HG03460 (cell line): ENCODE measurements around the gene PTPN20.

Experiments
- ATAC-seq: cut with Tn5 transposase; IDR thresholded peaks from one replicate; pipeline ENCODE4 v1.9.1; 2021; ENCODE audit not compliant: unreplicated experiment

PTPN20 gene

GRCh38 chr10:47019155-47020145 is 108.2 kb downstream of the PTPN20 start:
- no peak for ATAC-seq

- no peak for ATAC-seq
These were observed 109.2 kb downstream of the PTPN20 start for GRCh38 chr10:47020471-47020870.

- no peak for ATAC-seq
These were observed 110.6 kb downstream of the PTPN20 start for GRCh38 chr10:47021850-47022249.

DNA sequence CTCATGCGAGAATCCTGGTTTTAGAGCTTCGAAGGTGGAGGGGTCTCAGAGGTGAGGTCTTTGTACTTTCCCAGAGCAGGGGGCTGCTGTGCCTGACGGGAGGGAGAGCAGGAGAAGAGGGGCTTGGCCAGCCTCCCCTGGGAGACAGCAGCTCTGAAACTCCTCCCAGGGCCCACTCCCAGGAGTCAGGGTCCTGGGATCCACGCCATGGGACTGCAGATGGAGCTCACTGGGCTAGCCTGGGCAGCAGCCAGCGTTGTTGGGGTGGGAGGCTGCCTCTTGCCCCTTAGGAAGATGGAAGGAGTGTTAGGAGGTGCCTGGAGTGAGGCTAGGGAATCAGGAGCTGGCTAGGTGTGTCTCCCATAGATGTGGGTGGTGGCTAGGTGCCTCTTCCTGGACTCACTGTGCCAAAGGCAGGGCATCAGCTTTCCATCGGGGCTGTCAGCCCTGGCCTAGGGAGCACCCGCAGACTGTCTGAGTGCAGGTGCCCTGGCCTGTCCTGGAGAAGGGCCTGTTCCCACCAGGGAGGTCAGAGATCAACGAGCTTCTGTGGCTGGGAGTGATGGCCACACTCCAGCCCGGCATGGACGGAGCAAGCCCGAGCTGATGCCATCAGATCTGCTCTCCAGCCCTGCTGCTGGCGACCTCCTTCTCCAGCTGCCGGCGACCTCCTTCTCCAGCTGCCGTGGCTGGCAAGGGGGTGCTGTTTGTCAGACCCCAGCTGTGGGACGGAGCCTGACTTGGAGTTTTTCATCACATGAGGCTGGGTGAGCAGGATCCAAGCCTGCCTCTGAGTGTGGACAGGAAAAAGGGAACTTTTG is 111.3 kb downstream of the PTPN20 start:
- no peak for ATAC-seq

GRCh38 chr10:47023237-47024045 is 112.2 kb downstream of the PTPN20 start:
- ATAC-seq, result no peak

DNA sequence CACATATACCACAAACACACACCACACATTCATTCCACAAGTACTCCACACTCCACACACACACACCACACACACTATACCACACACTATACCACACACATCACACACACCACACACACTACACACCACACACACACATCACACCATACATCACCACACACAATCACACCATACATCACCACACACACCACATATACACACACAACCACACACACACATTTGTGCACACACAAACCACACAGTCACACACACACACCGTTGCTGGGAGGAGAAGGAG is 112.8 kb downstream of the PTPN20 start:
- ATAC-seq, result no peak

DNA sequence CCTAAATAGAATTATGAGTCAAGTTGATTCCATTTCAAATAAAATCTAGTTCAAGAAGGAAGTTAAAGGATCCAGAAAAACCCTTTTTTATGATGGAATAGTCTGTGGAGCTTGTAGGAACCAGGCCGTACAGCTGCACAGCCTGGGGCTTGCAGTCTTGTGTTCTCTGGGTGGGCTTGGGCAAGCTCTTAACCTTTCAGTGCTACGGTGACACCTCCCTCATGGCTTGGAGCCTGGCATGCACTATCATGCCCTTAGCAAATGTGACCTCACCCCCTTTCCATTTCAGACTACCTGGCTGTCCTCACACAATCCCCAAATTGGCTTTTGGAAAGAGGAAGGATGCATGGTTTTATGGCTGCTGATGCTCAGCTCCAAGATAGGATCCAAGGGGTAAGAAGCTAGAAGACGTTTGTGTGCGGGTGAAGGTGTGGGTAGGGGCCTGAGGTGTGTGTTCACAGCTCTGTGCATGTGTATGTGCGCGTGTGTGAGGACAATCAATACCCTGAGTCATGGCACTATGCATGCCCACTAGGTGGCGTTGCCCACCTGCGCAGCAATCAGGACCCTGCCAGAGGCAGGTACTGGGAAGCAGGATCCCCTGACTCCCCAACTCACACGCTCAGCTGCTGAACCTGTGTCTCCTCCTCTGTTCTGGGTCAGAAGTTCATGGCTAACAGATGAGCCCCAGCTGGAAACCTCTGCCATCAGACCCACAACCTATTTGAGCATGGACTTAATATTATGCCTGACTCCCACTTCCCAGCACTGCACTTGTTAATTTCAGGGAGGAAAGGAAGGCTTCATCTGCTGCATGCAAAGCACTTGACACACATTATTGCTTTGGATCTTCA is 113.4 kb downstream of the PTPN20 start:
- ATAC-seq, result no peak

GRCh38 chr10:47025253-47025539 is 114.0 kb downstream of the PTPN20 start:
- ATAC-seq, result no peak

- no peak for ATAC-seq
These were observed 114.5 kb downstream of the PTPN20 start for GRCh38 chr10:47025540-47026300.

GRCh38 chr10:47026301-47027107 is 115.3 kb downstream of the PTPN20 start:
- no peak for ATAC-seq

- ATAC-seq, result no peak
These were observed 116.0 kb downstream of the PTPN20 start for GRCh38 chr10:47027108-47027783.

- ATAC-seq, result no peak
These were observed 116.6 kb downstream of the PTPN20 start for GRCh38 chr10:47027784-47028260.

DNA sequence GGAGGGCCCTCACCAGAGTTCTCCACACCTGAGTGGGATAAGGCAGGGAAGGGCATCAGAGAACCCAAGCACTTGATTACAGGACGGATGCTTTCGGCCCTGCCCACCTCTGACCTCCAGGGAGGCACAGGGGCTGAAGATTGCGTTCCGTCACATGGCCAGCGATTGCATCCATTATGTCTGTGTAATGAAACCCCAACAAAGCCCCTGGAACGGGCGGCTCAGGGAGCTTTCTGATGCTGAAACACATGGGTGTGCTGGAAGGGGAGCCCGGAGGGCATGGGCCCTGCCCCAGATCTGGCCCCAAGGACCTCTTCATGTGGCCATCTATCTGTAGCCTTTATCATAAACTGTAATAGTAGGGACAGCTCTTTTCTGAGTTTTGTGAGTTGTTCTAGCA is 117.2 kb downstream of the PTPN20 start:
- no peak for ATAC-seq

- ATAC-seq, result no peak
These were observed 118.2 kb downstream of the PTPN20 start for GRCh38 chr10:47029181-47030009.

GRCh38 chr10:47030191-47030703 is 119.0 kb downstream of the PTPN20 start:
- no peak for ATAC-seq

DNA sequence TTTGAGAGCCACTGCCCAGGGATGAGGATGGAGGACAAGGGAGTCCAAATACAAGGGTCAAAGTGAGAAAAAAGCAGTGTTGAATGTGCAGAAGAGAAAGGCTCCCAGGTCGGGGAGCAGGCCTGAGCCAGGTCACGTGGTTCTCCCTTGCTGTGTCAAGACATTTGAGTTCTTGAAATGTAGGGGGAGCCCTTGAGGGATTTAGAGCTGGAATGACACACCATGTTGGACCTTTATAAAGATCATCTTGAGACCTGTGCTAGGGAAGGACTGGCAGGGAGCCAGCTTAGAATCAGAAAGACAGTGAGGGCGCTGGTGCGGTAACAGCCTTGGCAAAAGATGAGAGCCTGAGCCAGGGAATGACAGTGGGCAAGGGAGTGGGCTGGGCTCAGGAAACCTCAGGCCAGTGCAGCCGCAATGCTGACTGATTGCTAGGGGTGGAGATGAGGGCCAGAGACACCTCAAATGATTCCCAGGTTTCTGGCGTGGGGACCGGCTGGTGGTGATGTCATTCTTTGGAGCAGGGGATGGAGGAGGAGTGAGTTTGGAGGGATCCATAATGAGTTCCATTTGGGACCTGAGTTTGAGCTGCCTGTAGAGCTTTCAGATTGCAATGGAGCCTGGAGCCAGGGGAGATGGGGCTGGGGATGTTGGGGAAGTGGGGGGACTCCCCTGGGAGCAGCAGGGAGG is 120.1 kb downstream of the PTPN20 start:
- ATAC-seq, result no peak
